Stimulated activated effector memory CD8-positive, alpha-beta T cell treated with anti-CD3 and anti-CD28 coated beads, Interleukin-12 subunit alpha, Interleukin-12 subunit beta, amount 100 ng/mL, for 72 hours (primary cell): Measurements from ENCODE around the gene ABCA13.
"Not testable (repeated sequence)": the region's sequence is repeated elsewhere in the genome, so short reads cannot be mapped to it uniquely, and the experiment has no call there.

Source experiments
- ATAC-seq: fragments of 150-1000 bp; cut with Tn5 transposase; 2 replicates; pipeline ENCODE4 v1.10.0; 2021
- DNase-seq, 2 donors: peaks; one replicate each; pipeline ENCODE4 v3.0.0; 2021 to 2022; ENCODE audit warnings: low spot score in 2 of 2
- H3K27ac Mint-ChIP-seq: one replicate; pipeline ENCODE4 v1.8.0; 2022; ENCODE audit warnings: mild to moderate bottlenecking, mixed read lengths
- H3K36me3 Mint-ChIP-seq: one replicate; pipeline ENCODE4 v1.8.0; 2022; ENCODE audit warnings: mild to moderate bottlenecking, mixed read lengths
- H3K4me1 Mint-ChIP-seq: one replicate; pipeline ENCODE4 v1.8.0; 2022; ENCODE audit warnings: mixed read lengths
- H3K4me3 Mint-ChIP-seq: one replicate; pipeline ENCODE4 v1.8.0; 2022; ENCODE audit warnings: mild to moderate bottlenecking, mixed read lengths
- H3K9me3 Mint-ChIP-seq: one replicate; pipeline ENCODE4 v1.8.0; 2022; ENCODE audit warnings: mixed read lengths

The ABCA13 gene, protein sequence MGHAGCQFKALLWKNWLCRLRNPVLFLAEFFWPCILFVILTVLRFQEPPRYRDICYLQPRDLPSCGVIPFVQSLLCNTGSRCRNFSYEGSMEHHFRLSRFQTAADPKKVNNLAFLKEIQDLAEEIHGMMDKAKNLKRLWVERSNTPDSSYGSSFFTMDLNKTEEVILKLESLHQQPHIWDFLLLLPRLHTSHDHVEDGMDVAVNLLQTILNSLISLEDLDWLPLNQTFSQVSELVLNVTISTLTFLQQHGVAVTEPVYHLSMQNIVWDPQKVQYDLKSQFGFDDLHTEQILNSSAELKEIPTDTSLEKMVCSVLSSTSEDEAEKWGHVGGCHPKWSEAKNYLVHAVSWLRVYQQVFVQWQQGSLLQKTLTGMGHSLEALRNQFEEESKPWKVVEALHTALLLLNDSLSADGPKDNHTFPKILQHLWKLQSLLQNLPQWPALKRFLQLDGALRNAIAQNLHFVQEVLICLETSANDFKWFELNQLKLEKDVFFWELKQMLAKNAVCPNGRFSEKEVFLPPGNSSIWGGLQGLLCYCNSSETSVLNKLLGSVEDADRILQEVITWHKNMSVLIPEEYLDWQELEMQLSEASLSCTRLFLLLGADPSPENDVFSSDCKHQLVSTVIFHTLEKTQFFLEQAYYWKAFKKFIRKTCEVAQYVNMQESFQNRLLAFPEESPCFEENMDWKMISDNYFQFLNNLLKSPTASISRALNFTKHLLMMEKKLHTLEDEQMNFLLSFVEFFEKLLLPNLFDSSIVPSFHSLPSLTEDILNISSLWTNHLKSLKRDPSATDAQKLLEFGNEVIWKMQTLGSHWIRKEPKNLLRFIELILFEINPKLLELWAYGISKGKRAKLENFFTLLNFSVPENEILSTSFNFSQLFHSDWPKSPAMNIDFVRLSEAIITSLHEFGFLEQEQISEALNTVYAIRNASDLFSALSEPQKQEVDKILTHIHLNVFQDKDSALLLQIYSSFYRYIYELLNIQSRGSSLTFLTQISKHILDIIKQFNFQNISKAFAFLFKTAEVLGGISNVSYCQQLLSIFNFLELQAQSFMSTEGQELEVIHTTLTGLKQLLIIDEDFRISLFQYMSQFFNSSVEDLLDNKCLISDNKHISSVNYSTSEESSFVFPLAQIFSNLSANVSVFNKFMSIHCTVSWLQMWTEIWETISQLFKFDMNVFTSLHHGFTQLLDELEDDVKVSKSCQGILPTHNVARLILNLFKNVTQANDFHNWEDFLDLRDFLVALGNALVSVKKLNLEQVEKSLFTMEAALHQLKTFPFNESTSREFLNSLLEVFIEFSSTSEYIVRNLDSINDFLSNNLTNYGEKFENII (N-terminal part only)

DNA sequence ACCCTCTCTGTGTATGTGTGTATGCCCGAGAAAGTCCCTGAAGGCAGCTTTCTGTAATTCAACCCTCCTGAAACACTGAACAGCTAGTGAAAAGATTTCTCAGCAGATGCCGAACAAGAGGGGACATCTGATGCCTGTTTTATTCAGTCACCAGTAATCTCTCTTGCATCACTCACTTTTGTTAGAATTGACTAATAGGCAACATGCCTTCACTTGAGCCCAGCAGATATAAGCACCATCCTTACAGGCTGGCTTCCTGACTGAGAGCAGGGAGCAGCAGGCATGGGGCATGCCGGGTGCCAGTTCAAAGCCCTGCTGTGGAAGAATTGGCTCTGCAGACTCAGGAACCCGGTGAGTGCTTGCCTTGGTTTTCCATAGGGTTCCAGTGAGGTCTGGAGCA is at the start of gene ABCA13:
Gene ABCA13 (plus strand): TSS at position 257 of the 400 bp plus-strand sequence. CDS start 26 bp downstream, at position 283.
- Mint-ChIP-seq H3K4me1 (no peaks in the 10 kb centered on the region), H3K36me3 (no peaks in the 10 kb centered on the region), H3K4me3 (no peak within 1 kb of the TSS), H3K9me3 (no peaks in the 10 kb centered on the region), H3K27ac (no peak within 1 kb of the TSS)
- DNase-seq (no peak), ATAC-seq (no peak)

DNA sequence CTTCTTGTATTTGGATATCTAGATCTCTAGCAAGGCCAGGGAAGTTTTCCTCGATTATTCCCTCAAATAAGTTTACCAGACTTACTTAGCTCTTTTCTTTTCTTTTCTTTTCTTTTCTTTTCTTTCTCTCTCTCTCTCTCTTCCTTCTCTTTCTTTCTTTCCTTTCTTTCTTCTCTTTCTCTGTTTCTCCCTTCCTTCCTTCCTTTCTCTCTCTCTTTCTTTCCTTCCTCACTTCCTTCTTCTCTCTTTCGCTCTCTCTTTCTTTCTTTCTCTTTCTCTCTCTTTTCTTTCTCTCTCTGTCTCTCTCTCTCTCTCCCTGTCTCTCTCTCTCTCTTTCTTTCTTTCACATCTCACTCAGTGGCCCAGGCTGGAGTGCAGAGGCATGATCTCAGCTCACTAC is 45.2 kb upstream of the ABCA13 start:
- no peak for ATAC-seq
- H3K4me3 Mint-ChIP-seq = no peak overlapping the region
- H3K27ac Mint-ChIP-seq = no peak overlapping the region
- H3K4me1 Mint-ChIP-seq = peaks cover 9% of the 10 kb centered on the region
- H3K9me3 Mint-ChIP-seq = peaks cover 3% of the 10 kb centered on the region
- H3K36me3 Mint-ChIP-seq = no peaks in the 10 kb centered on the region
- no peak for DNase-seq

DNA sequence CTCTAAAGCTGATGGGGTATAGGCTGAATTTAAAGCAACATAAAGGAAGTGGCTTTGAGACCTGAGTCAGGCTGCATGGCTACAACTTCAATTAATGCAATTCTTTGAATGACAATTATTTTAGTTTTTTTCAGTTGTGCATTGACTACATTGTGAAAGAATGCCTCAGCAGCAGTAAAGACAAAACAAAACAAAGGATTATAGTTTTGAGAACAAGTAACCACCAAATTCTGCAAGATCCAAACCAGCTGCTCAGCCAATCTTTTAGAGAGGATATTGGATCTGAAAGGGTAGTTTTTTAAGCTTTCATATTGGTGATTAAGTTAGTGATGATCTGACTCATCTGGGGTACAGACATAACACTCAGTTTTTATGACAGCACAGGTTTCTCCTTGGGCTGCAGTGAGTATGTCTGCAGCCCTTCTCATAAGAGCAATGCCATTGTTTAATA is 40.6 kb upstream of the ABCA13 start:
- H3K9me3 Mint-ChIP-seq = peaks cover 3% of the 10 kb centered on the region
- H3K27ac Mint-ChIP-seq = no peak overlapping the region
- DNase-seq (no peak), ATAC-seq (peak; percentile 98)
- no peak overlapping the region for H3K4me3 Mint-ChIP-seq
- peaks cover 11% of the 10 kb centered on the region for H3K4me1 Mint-ChIP-seq
- H3K36me3 Mint-ChIP-seq = no peaks in the 10 kb centered on the region

DNA sequence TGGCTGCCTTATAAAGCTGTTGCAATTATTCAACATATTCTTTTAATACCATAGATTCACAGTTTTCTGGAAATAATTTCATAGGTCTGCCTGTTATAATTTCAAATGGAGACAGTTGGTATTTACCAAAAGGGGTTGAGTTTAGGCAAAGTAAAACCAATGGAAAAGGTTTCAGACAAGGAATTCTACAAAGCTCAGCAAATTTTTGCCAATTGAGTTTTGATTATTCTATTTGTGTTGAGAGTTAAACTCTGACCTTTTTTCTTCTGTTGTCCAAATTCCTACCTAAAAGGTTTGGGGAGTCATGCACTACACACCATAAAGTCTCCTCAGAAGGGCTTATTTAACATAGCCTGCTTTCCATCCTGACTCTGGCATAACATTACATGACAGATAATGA is 38.5 kb upstream of the ABCA13 start:
- ATAC-seq (no peak), DNase-seq (no peak)
- Mint-ChIP-seq H3K4me1 (peaks cover 11% of the 10 kb centered on the region), H3K36me3 (no peaks in the 10 kb centered on the region), H3K27ac (no peak overlapping the region), H3K4me3 (no peak overlapping the region), H3K9me3 (no peaks in the 10 kb centered on the region)

DNA sequence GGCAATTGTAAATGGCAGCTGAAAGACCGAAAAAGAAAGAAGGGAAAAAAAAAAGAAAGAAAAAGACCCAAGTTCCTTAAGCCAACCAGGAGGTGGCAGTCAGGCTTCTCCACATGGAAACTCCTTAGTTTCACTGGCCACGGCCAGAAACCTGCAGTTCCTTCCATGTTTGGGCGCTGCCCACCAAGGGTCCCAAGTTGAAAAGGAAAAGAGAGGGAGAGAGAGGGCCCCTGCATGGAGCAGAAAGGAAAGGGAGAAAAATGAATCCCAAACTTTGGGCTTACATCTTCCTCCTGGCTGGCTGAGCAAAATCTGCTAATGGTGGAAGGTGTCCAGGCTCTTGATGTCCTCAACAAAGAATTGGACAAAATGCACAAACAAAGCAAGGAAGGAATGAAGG is 31.8 kb upstream of the ABCA13 start:
- ATAC-seq (no peak), DNase-seq (no peak)
- H3K27ac Mint-ChIP-seq = no peak overlapping the region
- no peak overlapping the region for H3K4me3 Mint-ChIP-seq
- H3K36me3 Mint-ChIP-seq = no peaks in the 10 kb centered on the region
- peaks cover 12% of the 10 kb centered on the region for H3K4me1 Mint-ChIP-seq
- H3K9me3 Mint-ChIP-seq = no peaks in the 10 kb centered on the region

DNA sequence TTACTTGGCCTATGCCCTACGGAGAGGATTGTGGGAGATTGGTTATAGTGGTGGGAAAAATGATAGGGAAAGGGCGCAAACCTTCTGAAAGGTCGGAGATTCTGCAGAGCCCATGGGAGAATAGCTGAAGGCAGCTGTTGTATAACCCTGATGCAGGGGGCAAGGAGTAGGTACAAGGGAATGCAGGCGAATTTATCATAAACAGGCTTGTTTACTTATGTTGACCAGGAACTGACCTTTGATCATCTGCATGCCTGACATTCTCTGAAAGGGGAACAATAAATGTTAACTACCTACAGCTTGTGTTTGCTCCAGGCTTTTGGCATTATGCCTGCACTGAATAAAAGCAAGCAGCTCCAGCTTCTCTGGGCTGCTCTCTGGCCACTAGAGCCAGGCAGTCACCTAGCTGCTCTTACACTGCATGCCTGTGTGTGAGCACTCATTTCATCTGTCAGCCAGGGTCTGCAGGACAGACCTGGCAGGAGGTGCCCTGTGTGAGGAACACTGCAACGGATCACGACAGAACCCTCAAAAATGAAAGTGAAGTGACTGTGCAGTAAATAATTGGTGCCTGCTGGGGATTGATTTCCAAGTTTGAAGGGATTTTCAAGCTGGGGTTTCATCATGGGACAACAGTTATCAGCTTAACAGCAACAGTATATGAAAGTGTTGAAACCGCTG is 31.1 kb upstream of the ABCA13 start:
- Mint-ChIP-seq H3K27ac (no peak overlapping the region), H3K4me3 (no peak overlapping the region), H3K4me1 (peaks cover 12% of the 10 kb centered on the region), H3K9me3 (no peaks in the 10 kb centered on the region), H3K36me3 (no peaks in the 10 kb centered on the region)
- ATAC-seq (no peak), DNase-seq (no peak)

DNA sequence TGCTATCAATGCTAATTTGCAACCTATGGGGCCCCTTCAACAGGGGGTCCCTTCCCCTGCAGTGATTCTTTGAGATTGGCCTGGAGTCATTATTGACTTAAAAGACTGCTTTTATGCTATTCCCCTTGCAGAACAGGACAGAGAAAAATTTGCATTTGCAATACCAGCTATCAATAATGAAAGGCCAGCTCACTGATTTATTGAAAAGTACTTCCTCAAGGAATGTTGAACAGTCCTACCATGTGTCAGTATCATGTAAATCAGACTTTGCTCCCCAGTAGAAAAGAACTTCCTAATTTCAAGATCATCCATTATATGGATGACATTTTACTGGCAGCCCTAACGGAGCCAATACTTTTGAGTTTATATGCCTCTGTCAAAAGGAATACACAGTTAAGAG is 29.7 kb upstream of the ABCA13 start:
- no peaks in the 10 kb centered on the region for H3K9me3 Mint-ChIP-seq
- H3K27ac Mint-ChIP-seq = no peak overlapping the region
- no peak overlapping the region for H3K4me3 Mint-ChIP-seq
- ATAC-seq (no peak), DNase-seq (no peak)
- H3K4me1 Mint-ChIP-seq = peaks cover 12% of the 10 kb centered on the region
- no peaks in the 10 kb centered on the region for H3K36me3 Mint-ChIP-seq

DNA sequence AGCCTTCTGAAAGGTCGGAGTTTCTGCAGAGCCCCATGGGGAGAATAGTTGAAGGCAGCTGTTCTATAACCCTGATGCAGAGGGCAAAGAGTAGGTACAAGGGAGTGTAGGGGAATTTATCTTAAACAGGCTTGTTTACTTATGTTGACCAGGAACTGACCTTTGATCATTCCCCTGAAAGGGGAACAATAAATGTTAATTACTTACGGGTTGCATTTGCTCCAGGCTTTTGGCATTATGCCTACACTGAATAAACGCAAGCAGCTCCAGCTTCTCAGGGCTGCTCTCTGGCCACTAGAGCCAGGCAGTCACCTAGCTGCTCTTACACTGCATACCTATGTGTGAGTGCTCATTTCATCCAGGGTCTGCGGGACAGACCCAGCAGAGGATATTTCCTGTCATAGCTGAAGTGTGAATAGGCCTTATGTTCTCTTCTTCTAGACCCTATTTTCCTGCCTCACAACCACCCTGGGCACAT is 26.9 kb upstream of the ABCA13 start:
- Mint-ChIP-seq H3K4me3 (no peak overlapping the region), H3K27ac (no peak overlapping the region), H3K9me3 (no peaks in the 10 kb centered on the region), H3K36me3 (no peaks in the 10 kb centered on the region), H3K4me1 (peaks cover 8% of the 10 kb centered on the region)
- ATAC-seq (no peak), DNase-seq (no peak)

DNA sequence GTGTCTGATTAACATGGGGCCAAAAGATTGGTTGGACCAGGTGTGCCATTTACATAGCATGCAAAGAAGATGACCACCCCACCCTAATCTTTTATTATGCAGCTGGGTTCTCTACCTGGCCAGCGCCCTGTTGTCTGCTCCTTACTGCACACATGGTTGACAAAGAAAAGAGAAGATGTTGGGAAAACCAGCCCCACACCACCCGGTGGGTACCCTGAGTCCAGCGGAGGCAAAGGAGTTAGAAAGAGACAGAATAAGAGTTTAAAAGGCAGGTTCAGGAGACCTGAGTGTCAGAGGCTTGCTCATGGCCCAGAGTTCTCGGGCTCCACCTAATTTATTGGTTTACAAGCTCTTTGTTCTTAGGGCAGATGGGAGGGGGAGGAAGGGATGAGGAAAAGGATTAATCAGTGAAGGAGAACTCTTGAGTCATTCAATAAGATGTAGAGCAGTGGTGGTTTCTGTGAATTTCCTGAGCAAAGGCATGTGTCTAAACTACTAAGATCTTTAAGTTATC is 24.1 kb upstream of the ABCA13 start:
- Mint-ChIP-seq H3K4me1 (no peaks in the 10 kb centered on the region), H3K27ac (no peak overlapping the region)
- DNase-seq = no peak

DNA sequence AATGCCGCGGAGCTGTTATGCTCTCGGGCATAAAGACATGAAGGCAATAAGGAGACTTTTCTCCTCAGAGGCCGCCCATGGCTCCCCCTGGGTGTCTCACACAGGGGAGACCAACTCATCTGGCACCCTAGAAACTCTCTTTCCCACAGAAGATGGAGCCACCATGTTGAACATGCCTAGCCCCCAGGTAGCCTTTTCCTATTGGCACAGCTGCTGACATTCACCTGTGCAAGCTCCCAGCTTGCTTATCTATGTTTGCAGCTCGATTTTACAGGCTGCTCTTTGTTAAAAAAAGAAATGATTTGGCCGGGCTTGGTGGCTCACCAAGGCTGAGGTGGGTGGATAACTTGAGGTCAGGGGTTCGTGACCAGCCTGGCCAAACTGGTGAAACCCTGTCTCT is 23.6 kb upstream of the ABCA13 start:
- DNase-seq, H3K27ac Mint-ChIP-seq, H3K9me3 Mint-ChIP-seq, H3K4me1 Mint-ChIP-seq, ATAC-seq, H3K36me3 Mint-ChIP-seq, H3K4me3 Mint-ChIP-seq: not testable (repeated sequence)

More for the DNA sequence above, 24.1 kb upstream of the ABCA13 start:
- ATAC-seq = no peak
- H3K9me3 Mint-ChIP-seq = no peaks in the 10 kb centered on the region
- no peaks in the 10 kb centered on the region for H3K36me3 Mint-ChIP-seq
- no peak overlapping the region for H3K4me3 Mint-ChIP-seq

DNA sequence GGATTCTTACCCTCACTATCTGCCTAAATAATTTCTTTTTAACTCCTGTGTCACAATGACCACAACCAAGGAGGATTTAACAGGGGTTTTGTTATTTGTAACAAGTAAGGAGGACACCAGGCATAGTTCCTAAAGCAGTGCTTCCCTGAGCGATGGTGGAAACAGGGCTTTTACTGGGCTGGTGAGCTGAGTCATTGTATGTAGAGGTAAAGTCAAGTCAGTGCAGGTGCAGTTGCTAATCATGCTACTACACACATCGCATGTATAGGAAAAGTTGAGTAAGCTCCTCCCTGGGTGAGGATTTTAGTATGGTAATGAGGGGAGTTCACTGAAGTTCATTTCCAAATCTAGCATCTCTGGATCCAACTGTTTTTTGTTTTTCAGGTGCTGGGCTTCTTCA is 22.9 kb upstream of the ABCA13 start:
- no peak overlapping the region for H3K27ac Mint-ChIP-seq
- H3K36me3 Mint-ChIP-seq = no peaks in the 10 kb centered on the region
- H3K4me3 Mint-ChIP-seq = no peak overlapping the region
- DNase-seq (no peak), ATAC-seq (no peak)
- H3K4me1 Mint-ChIP-seq = no peaks in the 10 kb centered on the region
- no peaks in the 10 kb centered on the region for H3K9me3 Mint-ChIP-seq

DNA sequence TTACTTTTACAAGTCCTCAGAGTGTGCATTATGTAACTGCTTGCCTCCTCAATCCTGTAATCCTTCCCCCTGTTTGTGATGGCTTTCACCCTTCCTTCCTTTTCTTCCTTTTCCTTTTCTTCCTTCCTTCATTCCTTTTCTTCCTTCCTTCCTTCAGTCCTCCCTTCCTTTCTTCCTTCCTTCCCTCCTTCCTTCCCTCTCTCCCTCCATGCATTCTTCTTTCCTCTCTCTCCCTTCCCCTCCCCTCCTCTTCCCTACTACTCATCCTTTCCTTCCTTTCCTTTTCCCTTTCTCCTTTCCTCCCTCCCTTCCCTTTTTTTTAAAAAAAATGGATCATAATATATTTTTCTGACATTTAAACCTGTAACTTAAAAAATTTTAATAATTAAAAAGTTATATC is 22.2 kb upstream of the ABCA13 start:
- H3K4me3 Mint-ChIP-seq = no peak overlapping the region
- H3K36me3 Mint-ChIP-seq = no peaks in the 10 kb centered on the region
- no peak for DNase-seq
- no peaks in the 10 kb centered on the region for H3K9me3 Mint-ChIP-seq
- no peak overlapping the region for H3K27ac Mint-ChIP-seq
- ATAC-seq = no peak
- H3K4me1 Mint-ChIP-seq = no peaks in the 10 kb centered on the region

DNA sequence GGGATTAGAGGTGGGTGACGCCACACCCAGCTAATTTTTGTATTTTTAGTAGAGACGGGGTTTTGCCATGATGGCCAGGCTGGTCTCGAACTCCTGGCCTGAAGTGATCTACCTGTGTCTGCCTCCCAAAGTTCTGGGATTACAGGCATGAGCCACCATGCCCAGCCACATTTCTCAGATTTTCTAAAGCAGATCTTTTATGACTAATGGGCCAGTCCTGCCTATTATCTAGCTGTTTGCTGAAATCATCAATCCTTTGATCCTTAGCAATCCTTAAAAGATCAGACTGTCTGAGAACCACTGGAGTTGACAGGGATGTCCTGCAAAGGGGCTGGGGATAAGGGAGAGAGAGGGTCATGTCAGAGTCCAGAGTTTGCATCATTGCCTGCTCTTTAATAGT is 21.2 kb upstream of the ABCA13 start:
- H3K27ac Mint-ChIP-seq = no peak overlapping the region
- H3K36me3 Mint-ChIP-seq = no peaks in the 10 kb centered on the region
- H3K4me1 Mint-ChIP-seq = no peaks in the 10 kb centered on the region
- ATAC-seq (no peak), DNase-seq (no peak)
- H3K4me3 Mint-ChIP-seq = no peak overlapping the region
- H3K9me3 Mint-ChIP-seq = no peaks in the 10 kb centered on the region

DNA sequence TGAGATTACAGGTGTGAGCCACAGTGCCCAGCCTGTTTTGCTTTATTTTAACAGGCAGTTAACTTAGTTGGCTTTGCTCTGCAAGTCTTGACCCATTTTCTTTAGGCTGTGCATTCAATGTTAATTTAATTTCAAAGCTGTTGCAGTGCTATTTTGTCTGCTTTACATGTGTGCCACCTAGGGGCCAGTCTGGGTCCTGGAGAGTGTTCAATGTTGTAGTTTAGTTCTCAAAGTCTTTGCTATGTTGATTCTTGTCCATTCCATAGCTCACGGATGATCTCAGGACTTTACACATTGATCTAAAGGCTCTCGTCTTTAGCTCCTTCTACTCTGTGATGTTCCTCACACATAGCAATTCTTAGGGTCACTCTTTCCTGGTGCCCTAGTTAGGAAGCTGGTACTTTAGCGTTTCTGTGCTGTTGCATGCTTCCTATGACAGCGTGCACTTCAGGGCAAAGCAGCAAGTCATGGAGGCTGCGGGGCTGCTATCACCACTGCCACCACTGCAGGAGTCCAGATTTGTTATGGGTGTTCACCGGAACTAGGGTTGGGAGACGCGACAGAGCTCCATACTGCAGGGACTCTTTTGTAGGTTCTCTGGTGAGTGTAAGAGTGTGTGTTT is 16.4 kb upstream of the ABCA13 start:
- no peaks in the 10 kb centered on the region for H3K9me3 Mint-ChIP-seq
- ATAC-seq = peak; percentile 74
- no peaks in the 10 kb centered on the region for H3K36me3 Mint-ChIP-seq
- H3K4me1 Mint-ChIP-seq = no peaks in the 10 kb centered on the region
- no peak overlapping the region for H3K27ac Mint-ChIP-seq
- DNase-seq = peak; percentile 7 to 62
- no peak overlapping the region for H3K4me3 Mint-ChIP-seq
